ENCODE measurements around the gene FCHSD2. TPM values are rescaled to one million over a fixed set of nuclear protein-coding genes. Genes with fewer than 3 reads are reported as not detected.
A peak's percentile ranks its signal among the peaks of the same experiment; 100 is the strongest.

The FCHSD2 gene
- polyA plus RNA-seq, 2 of the 4 experiments (the other 2 are of a cell fraction) = 10.5 to 19.0 TPM

DNA sequence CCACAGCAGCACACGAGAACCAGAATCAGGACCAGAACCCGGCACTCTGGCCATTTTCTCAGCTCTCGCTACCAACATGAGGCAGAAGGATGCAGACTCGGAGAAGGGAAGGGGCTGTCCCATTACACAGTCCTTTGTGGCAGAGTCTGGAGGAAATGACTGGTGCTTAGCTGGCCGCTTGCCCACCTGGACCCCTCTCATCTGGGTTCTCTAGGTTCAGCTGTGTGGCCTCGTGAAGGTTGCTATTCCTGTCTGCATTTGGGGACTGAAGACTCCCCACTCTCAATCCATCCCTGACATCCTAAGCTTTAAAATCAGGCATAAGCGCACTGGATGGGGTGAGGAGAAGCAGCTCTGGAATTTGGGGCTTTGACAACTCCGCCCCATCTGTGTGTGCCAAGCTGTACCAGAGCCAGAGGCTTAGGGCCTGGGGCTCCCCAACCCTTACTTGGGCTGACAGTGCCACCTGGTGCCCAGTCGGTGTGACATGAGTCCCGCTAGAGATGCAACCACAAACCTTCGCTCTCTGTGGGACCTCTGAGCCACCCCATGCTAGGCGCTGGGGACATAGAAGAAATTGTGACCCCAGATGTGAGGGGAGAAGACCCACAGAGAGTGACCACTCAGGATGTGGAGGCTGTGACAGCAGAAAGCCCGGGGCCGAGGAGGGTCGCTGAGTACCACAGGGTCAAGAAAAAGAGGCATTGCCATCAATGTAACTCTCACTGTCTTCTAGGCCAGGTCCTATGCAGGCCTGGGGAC, 35.8 kb upstream of the FCHSD2 start:
- ATAC-seq (peak; percentile 95 to 96), DNase-seq (ENCODE audit: low read depth in 1 of 2, low spot score in 1 of 2) (peak; percentile 70 to 91), FAIRE-seq (no peak)
- TF ChIP-seq REST (IDR thresholded peaks at IDR 0.05) (no peak), CBX8 (IDR thresholded peaks at IDR 0.05) (no peak), SMC3 (IDR thresholded peaks at IDR 0.05) (peak; percentile 97), NFE2L2 (conservative IDR thresholded peaks at IDR 0.05; ENCODE audit: low read length) (no peak), RAD21 (conservative IDR thresholded peaks at IDR 0.05 in 1 of 2, IDR thresholded peaks at IDR 0.05 in 1 of 2) (peak; percentile 96 to 97), EP300 (IDR thresholded peaks at IDR 0.05) (no peak), NPAS2 (CRISPR knock-in tag; IDR thresholded peaks at IDR 0.05; ENCODE audit: borderline replicate concordance) (no peak), FOSL2 (IDR thresholded peaks at IDR 0.05) (no peak), FOSL2 (CRISPR knock-in tag; IDR thresholded peaks at IDR 0.05) (no peak), HOXB5 (CRISPR knock-in tag; IDR thresholded peaks at IDR 0.05) (no peak), PHF8 (IDR thresholded peaks at IDR 0.05; ENCODE audit: borderline replicate concordance, low read depth) (no peak), PBX3 (IDR thresholded peaks at IDR 0.05) (no peak), CTCF (IDR thresholded peaks at IDR 0.05) (peak; percentile 84), ZNF302 (CRISPR knock-in tag; IDR thresholded peaks at IDR 0.05) (no peak), HOXB13 (CRISPR knock-in tag; IDR thresholded peaks at IDR 0.05; ENCODE audit: low read depth) (no peak), POLR2AphosphoS2 (conservative IDR thresholded peaks at IDR 0.05; ENCODE audit: low read length) (no peak)
- WGBS (ENCODE audit: missing lambda C conversion rate) = 46% methylated on average over 14 of the region's 15 CpGs
- ChIA-PET CTCF (interaction anchor here (0.6 to 14.3 kb wide), 81 partner anchors 9 to 627 kb away, joined by 3 to 339 read pairs (median 4); partner anchors contain the start of genes ATG16L2, FCHSD2, P2RY2 and STARD10), POLR2A (no interaction called here)
- Histone ChIP-seq H3K27ac (no peak overlapping the region), H3K9me3 (no peaks in the 10 kb centered on the region), H3K4me3 (no peak overlapping the region), H3K4me2 (no peak overlapping the region), H3K4me1 (no peaks in the 10 kb centered on the region)

DNA sequence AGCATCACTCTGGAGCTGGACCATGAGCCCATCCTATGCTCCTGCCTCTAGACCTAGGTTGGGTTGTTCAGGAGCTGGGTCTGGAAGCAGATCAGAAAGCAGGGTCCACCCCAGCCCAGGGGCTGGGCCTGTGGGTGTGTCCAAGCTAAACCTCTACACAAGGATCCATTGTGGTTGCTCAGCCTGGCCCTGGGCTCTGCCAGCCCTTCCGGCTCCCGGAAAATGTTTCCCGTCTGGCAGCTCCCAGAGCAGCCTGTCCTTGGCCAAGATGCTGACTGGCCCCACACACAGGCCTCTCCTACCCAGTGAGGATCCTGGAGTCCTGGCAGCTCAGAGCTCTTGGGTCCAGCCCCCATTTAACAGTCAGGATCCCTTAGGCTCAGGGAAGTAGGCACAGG, 35.3 kb upstream of the FCHSD2 start:
- WGBS (ENCODE audit: missing lambda C conversion rate) = 92% methylated on average over 3 of the region's 3 CpGs
- no peak for FAIRE-seq
- no peak for DNase-seq (ENCODE audit: low read depth in 1 of 2, low spot score in 1 of 2)
- POLR2A ChIA-PET = no interaction called here
- peak in 1 of 2 experiments; percentile 10; a peak in 3 of 6 replicates for ATAC-seq
- CTCF ChIA-PET = interaction anchor here (0.6 to 14.3 kb wide), 65 partner anchors 8 to 590 kb away, joined by 3 to 339 read pairs (median 4); partner anchors contain the start of genes ATG16L2, FCHSD2 and STARD10
- no peak overlapping the region for H3K27ac ChIP-seq
- no peak overlapping the region for H3K4me3 ChIP-seq
- H3K4me2 ChIP-seq = no peak overlapping the region
- H3K9me3 ChIP-seq = no peaks in the 10 kb centered on the region
- H3K4me1 ChIP-seq = no peaks in the 10 kb centered on the region
- TF ChIP-seq RAD21 (conservative IDR thresholded peaks at IDR 0.05 in 1 of 2, IDR thresholded peaks at IDR 0.05 in 1 of 2) (no peak), EP300 (IDR thresholded peaks at IDR 0.05) (no peak), EHMT2 (IDR thresholded peaks at IDR 0.05; ENCODE audit: low read depth) (no peak), ZC3H11A (IDR thresholded peaks at IDR 0.05) (no peak), HDAC2 (IDR thresholded peaks at IDR 0.05) (no peak), USF2 (IDR thresholded peaks at IDR 0.05) (no peak), NFE2L2 (conservative IDR thresholded peaks at IDR 0.05; ENCODE audit: low read length) (no peak), HMGXB4 (CRISPR knock-in tag; IDR thresholded peaks at IDR 0.05; ENCODE audit: borderline replicate concordance) (no peak), HOXA7 (CRISPR knock-in tag; IDR thresholded peaks at IDR 0.05) (no peak), HEYL (CRISPR knock-in tag; IDR thresholded peaks at IDR 0.05) (no peak), KDM1A (IDR thresholded peaks at IDR 0.05; ENCODE audit: low read depth) (no peak), TFCP2L1 (CRISPR knock-in tag; IDR thresholded peaks at IDR 0.05) (no peak), HOXB5 (CRISPR knock-in tag; IDR thresholded peaks at IDR 0.05) (no peak), PBX3 (IDR thresholded peaks at IDR 0.05) (no peak)
